NCI-H1930 (cell line): Measurements from ENCODE around the gene TNPO3.
"Not testable (repeated sequence)": the region's sequence is repeated elsewhere in the genome, so short reads cannot be mapped to it uniquely, and the experiment has no call there.

Experiments used
- DNase-seq, 2 experiments: peaks; one replicate each; lab custom pipeline; 2025; lab: John Stamatoyannopoulos, UW

TNPO3 gene

GRCh38 chr7:128920913-128921582, 133.9 kb downstream of the TNPO3 start:
- DNase-seq, result no peak

GRCh38 chr7:128919881-128920799, 134.8 kb downstream of the TNPO3 start:
- DNase-seq, result no peak

- no peak for DNase-seq
These were observed 135.7 kb downstream of the TNPO3 start for GRCh38 chr7:128919241-128919640.

GRCh38 chr7:128918016-128918665, 136.8 kb downstream of the TNPO3 start:
- no peak for DNase-seq

- no peak for DNase-seq
These were observed 137.8 kb downstream of the TNPO3 start for GRCh38 chr7:128917122-128917521.

- no peak for DNase-seq
These were observed 138.3 kb downstream of the TNPO3 start for GRCh38 chr7:128916643-128916915.

GRCh38 chr7:128915841-128916642, 138.9 kb downstream of the TNPO3 start:
- DNase-seq, result no peak

GRCh38 chr7:128915271-128915819, 139.6 kb downstream of the TNPO3 start:
- no peak for DNase-seq

GRCh38 chr7:128914566-128915151, 140.3 kb downstream of the TNPO3 start:
- no peak for DNase-seq

GRCh38 chr7:128913870-128914565, 140.9 kb downstream of the TNPO3 start:
- DNase-seq, result no peak

GRCh38 chr7:128912709-128913495, 142.0 kb downstream of the TNPO3 start:
- DNase-seq, result not testable (repeated sequence)

GRCh38 chr7:128912281-128912680, 142.6 kb downstream of the TNPO3 start:
- no peak for DNase-seq

GRCh38 chr7:128911423-128912031, 143.4 kb downstream of the TNPO3 start:
- DNase-seq, result no peak

GRCh38 chr7:128910569-128910945, 144.4 kb downstream of the TNPO3 start, which contains the start of gene KCP:
Gene KCP (minus strand): TSS chr7:128910709. CDS start chr7:128910676, 33 bp downstream.
- no peak for DNase-seq

GRCh38 chr7:128909625-128910568, 145.0 kb downstream of the TNPO3 start:
- DNase-seq, result no peak

- no peak for DNase-seq
These were observed 145.9 kb downstream of the TNPO3 start for GRCh38 chr7:128908750-128909624.
